ENCODE measurements around the gene PRTG. TPM values are rescaled to one million over a fixed set of nuclear protein-coding genes. Genes with fewer than 3 reads are reported as not detected.

Gene PRTG
- total and polyA plus RNA-seq, 2 of the 13 experiments (the other 11 are each of a cell fraction or from before 2014, with no cell fraction given) = 13.2 to 22.3 TPM

DNA sequence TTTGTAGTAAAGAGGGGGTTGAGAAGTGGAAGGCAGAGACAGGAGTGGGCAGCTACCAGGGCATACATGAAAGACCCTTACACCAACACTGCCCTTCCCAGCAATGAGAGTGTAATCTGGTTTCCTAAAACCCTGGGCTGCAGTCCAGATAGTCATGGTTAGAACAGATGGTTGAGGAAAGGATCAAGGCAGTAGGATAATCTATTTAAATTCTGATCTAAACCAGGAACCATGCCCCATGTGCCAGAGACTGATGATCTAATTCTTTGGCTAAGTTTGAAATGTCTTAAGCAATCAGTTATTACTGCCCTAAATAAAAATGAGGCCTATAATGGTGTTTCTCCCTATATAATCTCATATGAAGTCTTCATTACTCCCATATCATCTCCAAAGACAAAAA lies 59.6 kb downstream of the PRTG start (continued):
- TF ChIP-seq, protein P1, sequence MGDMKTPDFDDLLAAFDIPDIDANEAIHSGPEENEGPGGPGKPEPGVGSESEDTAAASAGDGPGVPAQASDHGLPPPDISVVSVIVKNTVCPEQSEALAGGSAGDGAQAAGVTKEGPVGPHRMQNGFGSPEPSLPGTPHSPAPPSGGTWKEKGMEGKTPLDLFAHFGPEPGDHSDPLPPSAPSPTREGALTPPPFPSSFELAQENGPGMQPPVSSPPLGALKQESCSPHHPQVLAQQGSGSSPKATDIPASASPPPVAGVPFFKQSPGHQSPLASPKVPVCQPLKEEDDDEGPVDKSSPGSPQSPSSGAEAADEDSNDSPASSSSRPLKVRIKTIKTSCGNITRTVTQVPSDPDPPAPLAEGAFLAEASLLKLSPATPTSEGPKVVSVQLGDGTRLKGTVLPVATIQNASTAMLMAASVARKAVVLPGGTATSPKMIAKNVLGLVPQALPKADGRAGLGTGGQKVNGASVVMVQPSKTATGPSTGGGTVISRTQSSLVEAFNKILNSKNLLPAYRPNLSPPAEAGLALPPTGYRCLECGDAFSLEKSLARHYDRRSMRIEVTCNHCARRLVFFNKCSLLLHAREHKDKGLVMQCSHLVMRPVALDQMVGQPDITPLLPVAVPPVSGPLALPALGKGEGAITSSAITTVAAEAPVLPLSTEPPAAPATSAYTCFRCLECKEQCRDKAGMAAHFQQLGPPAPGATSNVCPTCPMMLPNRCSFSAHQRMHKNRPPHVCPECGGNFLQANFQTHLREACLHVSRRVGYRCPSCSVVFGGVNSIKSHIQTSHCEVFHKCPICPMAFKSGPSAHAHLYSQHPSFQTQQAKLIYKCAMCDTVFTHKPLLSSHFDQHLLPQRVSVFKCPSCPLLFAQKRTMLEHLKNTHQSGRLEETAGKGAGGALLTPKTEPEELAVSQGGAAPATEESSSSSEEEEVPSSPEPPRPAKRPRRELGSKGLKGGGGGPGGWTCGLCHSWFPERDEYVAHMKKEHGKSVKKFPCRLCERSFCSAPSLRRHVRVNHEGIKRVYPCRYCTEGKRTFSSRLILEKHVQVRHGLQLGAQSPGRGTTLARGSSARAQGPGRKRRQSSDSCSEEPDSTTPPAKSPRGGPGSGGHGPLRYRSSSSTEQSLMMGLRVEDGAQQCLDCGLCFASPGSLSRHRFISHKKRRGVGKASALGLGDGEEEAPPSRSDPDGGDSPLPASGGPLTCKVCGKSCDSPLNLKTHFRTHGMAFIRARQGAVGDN (CRISPR knock-in tag; IDR thresholded peaks at IDR 0.05) = no peak
- TF ChIP-seq ZNF607 (CRISPR knock-in tag; IDR thresholded peaks at IDR 0.05; ENCODE audit: borderline replicate concordance) = no peak

DNA sequence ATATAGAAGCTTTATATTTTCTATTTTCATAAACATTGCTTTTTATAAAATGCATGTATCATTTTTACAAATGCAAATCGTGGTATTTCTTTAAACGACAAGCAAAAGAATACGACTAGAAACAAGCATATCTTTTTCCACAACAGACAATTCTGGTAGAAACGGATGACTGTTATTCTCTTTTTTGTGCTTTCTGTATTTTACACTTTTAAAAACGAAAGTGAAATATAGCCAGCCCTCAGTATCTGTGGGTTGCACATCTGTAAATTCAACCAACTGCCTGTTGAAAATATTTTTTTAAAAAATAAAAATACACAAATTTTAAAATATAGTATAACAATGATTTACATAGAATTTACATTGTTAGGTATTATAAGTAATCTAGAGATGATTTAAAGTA lies 61.3 kb downstream of the PRTG start:
- in situ Hi-C loops (cut with HindIII; ENCODE audit: extremely low pct_ligation_motif_present, low pct_unique_long_range_greater_than_20kb) (no loop called here), intact Hi-C loops (cut with micrococcal nuclease; ENCODE audit: unreplicated experiment) (loop anchor here (10.0 kb wide), 1 partner anchor 53 kb away; no protein-coding TSS in a partner anchor)
- no peaks in the 10 kb centered on the region for H3K9me3 ChIP-seq (ENCODE audit: low read length)
- no peak overlapping the region for H3K4me3 ChIP-seq (replicated peaks in 1 of 3; ENCODE audit: insufficient read depth in 1 of 3, low read depth in 2 of 3, low read length in 3 of 3)
- no peak for DNase-seq (ENCODE audit: low spot score)
- H3K4me2 ChIP-seq (ENCODE audit: low read depth, low read length) = no peak overlapping the region
- H4K20me1 ChIP-seq (ENCODE audit: insufficient read depth, low read length) = no peaks in the 10 kb centered on the region
- FAIRE-seq = no peak
- BruUV-seq (replicated peaks) = no TSS peak
- 93% methylated on average over 5 of the region's 5 CpGs for WGBS (ENCODE audit: low lambda C conversion rate)
- H3K36me3 ChIP-seq (replicated peaks in 1 of 2; ENCODE audit: control insufficient read depth in 1 of 2, insufficient read depth in 2 of 2, low read length in 2 of 2) = peaks cover 2 to 26% of the 10 kb centered on the region in 2 experiments; a peak in 4 of 5 replicates
- POLR2A ChIA-PET = no interaction called here
- no peak overlapping the region for H3K27ac ChIP-seq (ENCODE audit: extremely low read length, insufficient read depth, low read length)
- no peaks in the 10 kb centered on the region for H3K4me1 ChIP-seq (ENCODE audit: insufficient read depth, low read length)
- H3K79me2 ChIP-seq (ENCODE audit: insufficient read depth, low read length) = no peaks in the 10 kb centered on the region
- CTCF ChIA-PET (ENCODE audit: low intra/inter-chr PET ratio, low total read pairs) = no interaction called here
- no peaks in the 10 kb centered on the region for H3K27me3 ChIP-seq (ENCODE audit: control insufficient read depth in 1 of 2, insufficient read depth in 2 of 2, low read length in 2 of 2)
- H3K9ac ChIP-seq (ENCODE audit: insufficient read depth, low read depth, low read length) = no peak overlapping the region
- H2AFZ ChIP-seq (ENCODE audit: low read length) = no peak overlapping the region
- no peak for ATAC-seq
- TF ChIP-seq, protein P2, sequence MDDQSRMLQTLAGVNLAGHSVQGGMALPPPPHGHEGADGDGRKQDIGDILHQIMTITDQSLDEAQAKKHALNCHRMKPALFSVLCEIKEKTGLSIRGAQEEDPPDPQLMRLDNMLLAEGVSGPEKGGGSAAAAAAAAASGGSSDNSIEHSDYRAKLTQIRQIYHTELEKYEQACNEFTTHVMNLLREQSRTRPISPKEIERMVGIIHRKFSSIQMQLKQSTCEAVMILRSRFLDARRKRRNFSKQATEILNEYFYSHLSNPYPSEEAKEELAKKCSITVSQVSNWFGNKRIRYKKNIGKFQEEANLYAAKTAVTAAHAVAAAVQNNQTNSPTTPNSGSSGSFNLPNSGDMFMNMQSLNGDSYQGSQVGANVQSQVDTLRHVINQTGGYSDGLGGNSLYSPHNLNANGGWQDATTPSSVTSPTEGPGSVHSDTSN (CRISPR knock-in tag; IDR thresholded peaks at IDR 0.05; ENCODE audit: borderline replicate concordance) = no peak
- TF ChIP-seq, protein P3, sequence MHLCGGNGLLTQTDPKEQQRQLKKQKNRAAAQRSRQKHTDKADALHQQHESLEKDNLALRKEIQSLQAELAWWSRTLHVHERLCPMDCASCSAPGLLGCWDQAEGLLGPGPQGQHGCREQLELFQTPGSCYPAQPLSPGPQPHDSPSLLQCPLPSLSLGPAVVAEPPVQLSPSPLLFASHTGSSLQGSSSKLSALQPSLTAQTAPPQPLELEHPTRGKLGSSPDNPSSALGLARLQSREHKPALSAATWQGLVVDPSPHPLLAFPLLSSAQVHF (CRISPR knock-in tag; IDR thresholded peaks at IDR 0.05) = no peak
- no peak for TF ChIP-seq MTF2 (CRISPR knock-in tag; IDR thresholded peaks at IDR 0.05; ENCODE audit: borderline replicate concordance)
- no peak for TF ChIP-seq SOX6 (IDR thresholded peaks at IDR 0.05)
- TF ChIP-seq SOX6 (CRISPR knock-in tag; IDR thresholded peaks at IDR 0.05) = no peak
- TF ChIP-seq, protein P4, sequence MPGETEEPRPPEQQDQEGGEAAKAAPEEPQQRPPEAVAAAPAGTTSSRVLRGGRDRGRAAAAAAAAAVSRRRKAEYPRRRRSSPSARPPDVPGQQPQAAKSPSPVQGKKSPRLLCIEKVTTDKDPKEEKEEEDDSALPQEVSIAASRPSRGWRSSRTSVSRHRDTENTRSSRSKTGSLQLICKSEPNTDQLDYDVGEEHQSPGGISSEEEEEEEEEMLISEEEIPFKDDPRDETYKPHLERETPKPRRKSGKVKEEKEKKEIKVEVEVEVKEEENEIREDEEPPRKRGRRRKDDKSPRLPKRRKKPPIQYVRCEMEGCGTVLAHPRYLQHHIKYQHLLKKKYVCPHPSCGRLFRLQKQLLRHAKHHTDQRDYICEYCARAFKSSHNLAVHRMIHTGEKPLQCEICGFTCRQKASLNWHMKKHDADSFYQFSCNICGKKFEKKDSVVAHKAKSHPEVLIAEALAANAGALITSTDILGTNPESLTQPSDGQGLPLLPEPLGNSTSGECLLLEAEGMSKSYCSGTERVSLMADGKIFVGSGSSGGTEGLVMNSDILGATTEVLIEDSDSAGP (CRISPR knock-in tag; IDR thresholded peaks at IDR 0.05; ENCODE audit: borderline replicate concordance) = no peak
- TF ChIP-seq CCDC6 (CRISPR knock-in tag; IDR thresholded peaks at IDR 0.05) = no peak
- no peak for TF ChIP-seq PAX8 (CRISPR knock-in tag; IDR thresholded peaks at IDR 0.05; ENCODE audit: borderline replicate concordance)
- TF ChIP-seq ZNF7 (CRISPR knock-in tag; IDR thresholded peaks at IDR 0.05) = no peak
- TF ChIP-seq, protein P5, sequence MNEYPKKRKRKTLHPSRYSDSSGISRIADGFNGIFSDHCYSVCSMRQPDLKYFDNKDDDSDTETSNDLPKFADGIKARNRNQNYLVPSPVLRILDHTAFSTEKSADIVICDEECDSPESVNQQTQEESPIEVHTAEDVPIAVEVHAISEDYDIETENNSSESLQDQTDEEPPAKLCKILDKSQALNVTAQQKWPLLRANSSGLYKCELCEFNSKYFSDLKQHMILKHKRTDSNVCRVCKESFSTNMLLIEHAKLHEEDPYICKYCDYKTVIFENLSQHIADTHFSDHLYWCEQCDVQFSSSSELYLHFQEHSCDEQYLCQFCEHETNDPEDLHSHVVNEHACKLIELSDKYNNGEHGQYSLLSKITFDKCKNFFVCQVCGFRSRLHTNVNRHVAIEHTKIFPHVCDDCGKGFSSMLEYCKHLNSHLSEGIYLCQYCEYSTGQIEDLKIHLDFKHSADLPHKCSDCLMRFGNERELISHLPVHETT (CRISPR knock-in tag; conservative IDR thresholded peaks at IDR 0.05) = no peak
- no peak for TF ChIP-seq GTF3A (CRISPR knock-in tag; conservative IDR thresholded peaks at IDR 0.05)
- TF ChIP-seq SIX1 (CRISPR knock-in tag; IDR thresholded peaks at IDR 0.05; ENCODE audit: borderline replicate concordance) = no peak
- TF ChIP-seq ZSCAN20 (CRISPR knock-in tag; IDR thresholded peaks at IDR 0.05; ENCODE audit: borderline replicate concordance) = no peak

Data from HepG2 (cell line).